Endothelial cell of umbilical vein (primary cell): Measurements from ENCODE around the gene HNRNPM.

Experiments used
- CTCF ChIP-seq, 2 donors: IDR thresholded peaks; 1 replicate in 1 of 2; 2 replicates in 1 of 2; pipeline ENCODE4 v1.5.1; 2011; ENCODE audit warnings: low read length in 2 of 2, mild to moderate bottlenecking in 2 of 2, moderate library complexity in 2 of 2, control low read depth in 1 of 2, inconsistent platforms in 1 of 2, low read depth in 1 of 2; ENCODE audit not compliant: insufficient read depth in 1 of 2; ENCODE audit errors: extremely low read depth in 1 of 2
- EZH2 ChIP-seq: IDR thresholded peaks from 2 replicates; pipeline ENCODE4 v1.6.1; 2012; ENCODE audit warnings: borderline replicate concordance, low read depth, mild to moderate bottlenecking, moderate library complexity, low read length, inconsistent platforms; ENCODE audit not compliant: severe bottlenecking
- FOS ChIP-seq: IDR thresholded peaks from 2 replicates; pipeline ENCODE4 v1.6.1; 2011; ENCODE audit warnings: mild to moderate bottlenecking, low read length, moderate library complexity, borderline replicate concordance; ENCODE audit not compliant: insufficient read depth
- GATA2 ChIP-seq: IDR thresholded peaks from 2 replicates; pipeline ENCODE4 v1.7.0; 2011; ENCODE audit warnings: low read depth, mild to moderate bottlenecking, moderate library complexity, mixed read lengths, low read length; ENCODE audit not compliant: insufficient read length, insufficient read depth
- POLR2A ChIP-seq: IDR thresholded peaks from 2 replicates; pipeline ENCODE4 v1.6.1; 2012; ENCODE audit warnings: low read depth, mild to moderate bottlenecking, control low read depth, low read length
- POLR2AphosphoS5 ChIP-seq: IDR thresholded peaks from 2 replicates; pipeline ENCODE4 v1.6.1; 2012; ENCODE audit warnings: low read depth, mild to moderate bottlenecking, control low read depth, low read length, moderate library complexity; ENCODE audit not compliant: insufficient read depth
- TF ChIP-seq, protein P1 (sequence below): IDR thresholded peaks from 2 replicates; pipeline ENCODE4 v1.6.1; 2011; ENCODE audit not compliant: insufficient read depth, insufficient read length

DNA sequence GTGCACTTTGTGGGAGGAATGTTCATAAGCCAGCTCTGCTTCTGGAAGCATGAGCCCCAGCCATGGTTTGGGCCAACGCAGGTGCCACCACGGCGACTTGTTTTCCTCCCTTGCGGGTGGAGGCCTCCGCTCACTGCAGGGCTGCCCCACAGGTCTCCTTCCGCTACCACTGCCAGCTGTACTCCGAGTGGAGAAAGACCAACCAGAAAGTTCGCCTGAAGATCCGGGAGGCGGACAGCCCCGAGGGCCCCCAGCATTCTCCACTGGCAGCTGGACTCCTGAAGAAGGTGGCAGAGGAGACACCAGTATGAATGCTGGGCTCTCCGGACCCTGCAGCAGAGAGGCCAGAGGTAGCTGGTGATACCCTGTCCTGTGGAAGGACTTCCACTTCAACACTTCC, 6.5 kb upstream of the HNRNPM start:
- no peak for TF ChIP-seq CTCF (IDR thresholded peaks at IDR 0.05; ENCODE audit: extremely low read depth in 1 of 2, insufficient read depth in 1 of 2, low read depth in 1 of 2, low read length in 2 of 2)
- TF ChIP-seq EZH2: no peak
- no peak for TF ChIP-seq POLR2AphosphoS5
- TF ChIP-seq, protein P1, sequence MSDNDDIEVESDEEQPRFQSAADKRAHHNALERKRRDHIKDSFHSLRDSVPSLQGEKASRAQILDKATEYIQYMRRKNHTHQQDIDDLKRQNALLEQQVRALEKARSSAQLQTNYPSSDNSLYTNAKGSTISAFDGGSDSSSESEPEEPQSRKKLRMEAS: no peak
- TF ChIP-seq POLR2A: no peak
- no peak for TF ChIP-seq FOS
- TF ChIP-seq GATA2: no peak
